KMS-11 (cell line): Measurements from ENCODE around the gene PCNX3.

Experiments
- H2AFZ ChIP-seq: fragments of 200-600 bp; sonication (generic); 2 replicates; pipeline ENCODE4 v1.6.1; 2016; ENCODE audit warnings: antibody characterized with exemption, mixed run types, low read depth
- H3K27ac ChIP-seq: fragments of 200-600 bp; sonication (generic); 2 replicates; pipeline ENCODE4 v1.6.1; 2016; ENCODE audit warnings: mild to moderate bottlenecking, mixed run types
- H3K27me3 ChIP-seq: fragments of 200-600 bp; sonication (generic); 2 replicates; pipeline ENCODE4 v1.6.1; 2017; ENCODE audit warnings: mild to moderate bottlenecking, low read depth, mixed run types, moderate library complexity; ENCODE audit not compliant: insufficient read depth
- H3K36me3 ChIP-seq: fragments of 200-600 bp; sonication (generic); 2 replicates; pipeline ENCODE4 v1.6.1; 2017; ENCODE audit warnings: mild to moderate bottlenecking, mixed run types; ENCODE audit not compliant: insufficient read depth
- H3K4me1 ChIP-seq: fragments of 200-600 bp; sonication (generic); 2 replicates; pipeline ENCODE4 v1.6.1; 2016; ENCODE audit warnings: mild to moderate bottlenecking, low read depth, mixed run types; ENCODE audit not compliant: poor library complexity, severe bottlenecking
- H3K4me2 ChIP-seq: fragments of 200-600 bp; sonication (generic); 2 replicates; pipeline ENCODE4 v1.7.0; 2016; ENCODE audit warnings: mild to moderate bottlenecking, mixed run types
- H3K4me3 ChIP-seq: fragments of 200-600 bp; sonication (generic); IDR thresholded peaks from 2 replicates; pipeline ENCODE4 v1.6.1; 2017; ENCODE audit warnings: low read depth, low read length, mixed read lengths; ENCODE audit not compliant: insufficient read depth
- H3K79me2 ChIP-seq: fragments of 200-600 bp; sonication (generic); 2 replicates; pipeline ENCODE4 v1.6.1; 2016; ENCODE audit warnings: low read depth, mixed run types; ENCODE audit not compliant: insufficient read depth
- H3K9ac ChIP-seq: fragments of 200-600 bp; sonication (generic); 2 replicates; pipeline ENCODE4 v1.6.1; 2016; ENCODE audit warnings: mild to moderate bottlenecking, mixed run types
- H4K20me1 ChIP-seq: fragments of 200-600 bp; sonication (generic); 2 replicates; pipeline ENCODE4 v1.6.1; 2016; ENCODE audit warnings: mild to moderate bottlenecking, mixed run types; ENCODE audit not compliant: insufficient read depth
- CTCF ChIP-seq: fragments of 200-600 bp; sonication (generic); conservative IDR thresholded peaks from 2 replicates; pipeline ENCODE4 v1.6.1; 2017; ENCODE audit warnings: low read depth, mild to moderate bottlenecking, antibody characterized with exemption, low read length, moderate library complexity, mixed read lengths

PCNX3 gene

GRCh38 chr11:65615950-65616574 lies 486 bp downstream of the PCNX3 start:
- Histone ChIP-seq H3K36me3 (no peaks in the 10 kb centered on the region), H3K4me1 (peaks cover 35% of the 10 kb centered on the region), H3K79me2 (peaks cover 42% of the 10 kb centered on the region), H4K20me1 (no peaks in the 10 kb centered on the region), H3K4me3 (no peak overlapping the region), H3K9ac (peak overlapping the region; percentile 55), H2AFZ (no peak overlapping the region), H3K27ac (peak overlapping the region; percentile 44), H3K27me3 (no peaks in the 10 kb centered on the region), H3K4me2 (peak overlapping the region; percentile 97)
- no peak for TF ChIP-seq CTCF

GRCh38 chr11:65616575-65617001 lies 1.0 kb downstream of the PCNX3 start:
- H3K4me3 ChIP-seq: no peak overlapping the region
- no peaks in the 10 kb centered on the region for H3K27me3 ChIP-seq
- H3K36me3 ChIP-seq: no peaks in the 10 kb centered on the region
- H3K4me1 ChIP-seq: peaks cover 31% of the 10 kb centered on the region
- H3K9ac ChIP-seq: peak overlapping the region; percentile 55; the same call in 1 of the 2 replicates
- no peak for TF ChIP-seq CTCF
- H3K4me2 ChIP-seq: peak overlapping the region; percentile 97
- no peak overlapping the region for H3K27ac ChIP-seq
- peaks cover 42% of the 10 kb centered on the region for H3K79me2 ChIP-seq
- no peaks in the 10 kb centered on the region for H4K20me1 ChIP-seq
- H2AFZ ChIP-seq: no peak overlapping the region

- Histone ChIP-seq H4K20me1 (no peaks in the 10 kb centered on the region), H3K4me2 (peak overlapping the region; percentile 97; the same call in 1 of the 2 replicates), H2AFZ (no peak overlapping the region), H3K27me3 (no peaks in the 10 kb centered on the region), H3K4me1 (peaks cover 28% of the 10 kb centered on the region), H3K4me3 (no peak overlapping the region), H3K27ac (no peak overlapping the region), H3K9ac (no peak overlapping the region), H3K79me2 (peaks cover 36% of the 10 kb centered on the region), H3K36me3 (no peaks in the 10 kb centered on the region)
- no peak for TF ChIP-seq CTCF
Observed at GRCh38 chr11:65617136-65617850, 1.7 kb downstream of the PCNX3 start.

- Histone ChIP-seq H3K4me1 (peaks cover 19% of the 10 kb centered on the region), H3K79me2 (peaks cover 30% of the 10 kb centered on the region), H3K4me3 (no peak overlapping the region), H4K20me1 (no peaks in the 10 kb centered on the region), H3K9ac (no peak overlapping the region), H3K4me2 (no peak overlapping the region; the same call in 1 of the 2 replicates), H3K36me3 (no peaks in the 10 kb centered on the region), H2AFZ (no peak overlapping the region), H3K27ac (no peak overlapping the region), H3K27me3 (no peaks in the 10 kb centered on the region)
- TF ChIP-seq CTCF: no peak
Observed at GRCh38 chr11:65617990-65618751, 2.6 kb downstream of the PCNX3 start.
